Ovary (tissue), 9 donors: ENCODE data around the gene FREM3. TPM values are rescaled to one million over a fixed set of nuclear protein-coding genes. Genes with fewer than 3 reads are reported as not detected.

Source experiments
- DNase-seq, 5 donors: peaks; one replicate each; pipeline ENCODE4 v3.0.0-alpha.2; 2019 to 2020
- H3K27ac ChIP-seq, 2 donors: fragments of 200-600 bp; one replicate each; pipeline versions ENCODE4 v1.5.1 to v1.8.0; 2019 to 2022
- H3K27me3 ChIP-seq: fragments of 200-600 bp; one replicate; pipeline ENCODE4 v1.8.0; 2022
- H3K36me3 ChIP-seq: fragments of 200-600 bp; sonication (generic); one replicate; pipeline ENCODE4 v1.5.1; 2019
- H3K4me1 ChIP-seq: one replicate; pipeline ENCODE4 v1.8.1; 2013; ENCODE audit warnings: mild to moderate bottlenecking, moderate library complexity; ENCODE audit not compliant: insufficient read depth
- H3K4me3 ChIP-seq: fragments of 200-600 bp; sonication (generic); one replicate; pipeline ENCODE4 v1.5.1; 2017
- H3K9me3 ChIP-seq, 2 donors: fragments of 200-600 bp in 1 of 2; sonication (generic) in 1 of 2; one replicate each; pipeline versions ENCODE4 v1.5.1 to v1.8.1; 2013 to 2019; ENCODE audit warnings: mild to moderate bottlenecking in 1 of 2, moderate library complexity in 1 of 2
- EP300 ChIP-seq: sonication (generic); formaldehyde crosslinking; IDR thresholded peaks from one replicate; pipeline ENCODE4 v1.6.1; 2017; ENCODE audit warnings: antibody characterized with exemption
- POLR2A ChIP-seq: fragments of 450-650 bp; IDR thresholded peaks from one replicate; pipeline ENCODE4 v1.6.1; 2017; ENCODE audit warnings: antibody characterized with exemption, mild to moderate bottlenecking, moderate library complexity
- WGBS, 3 donors: extraction: QIAGEN DNeasy Blood & Tissue Kit in 1 of 3; methylation state at CpG; one replicate each; pipeline versions ENCODE4 v1.1.5 to v1.1.7; 2013 to 2017; 5-methylcytosine and 5-hydroxymethylcytosine counted together
- intact Hi-C, 4 donors: fragments of 100-400 bp; cut with DNase I; formaldehyde crosslinking; loops; one replicate each; pipeline versions ENCODE4 v1.11.0 to v1.15.1; 2022 to 2023
- polyA plus RNA-seq, 2 donors: library from polyadenylated mRNA; stranded (reverse); fragments of 200-250 nt in 1 of 2; fragments of 350-450 nt in 1 of 2; fragmentation: Illumina TruSeq in 1 of 2; extraction: RNeasy Lipid Tissue Mini Kit (QIAGEN cat#74804) in 1 of 2; gene quantifications; one replicate each; pipeline ENCODE4 v1.2.3, GENCODE V29; 2013 to 2014
- total RNA-seq, 7 donors: library from RNA; depleted of rRNA in 2 of 7; stranded (reverse); fragments of >200 nt in 2 of 7; fragmentation: NEBNext Ultra II Directional in 3 of 7; extraction: Animal tissue kit (Norgen Biotek cat#: 25700) in 3 of 7; gene quantifications; one replicate each; pipeline versions ENCODE4 v1.1.0 to v1.2.4, GENCODE V29; 2016 to 2023
- TF ChIP-seq, protein P1 (sequence below), 3 donors: fragments of 450-650 bp in 2 of 3; fragments of 200-600 bp in 1 of 3; IDR thresholded peaks; one replicate each; pipeline versions ENCODE4 v1.5.1 to v1.8.0; 2016 to 2022; ENCODE audit warnings: antibody characterized with exemption in 3 of 3, mild to moderate bottlenecking in 1 of 3
- donor health status: DM: no; HTN: no; CAD: no; lungs with moderate emphysema.
- donor health status: DM: no; HTN: no; CAD: no.
- donor health status: Bipolar disorder and iron deficiency.
- donor health status: DM: yes; HTN: yes; CAD: no.
- donor health status: DM: no; HTN: no; CAD: no.
- donor health status: DM: yes; HTN: yes; CAD: no.

FREM3 gene
- total and polyA plus RNA-seq, 9 donors = 0.02 to 0.08 TPM; not detected in 7

- no peaks in the 10 kb centered on the region for H3K36me3 ChIP-seq
- H3K27ac ChIP-seq = no peak overlapping the region
- no peak overlapping the region for H3K4me3 ChIP-seq
- no peak for TF ChIP-seq POLR2A
- TF ChIP-seq, protein P1, sequence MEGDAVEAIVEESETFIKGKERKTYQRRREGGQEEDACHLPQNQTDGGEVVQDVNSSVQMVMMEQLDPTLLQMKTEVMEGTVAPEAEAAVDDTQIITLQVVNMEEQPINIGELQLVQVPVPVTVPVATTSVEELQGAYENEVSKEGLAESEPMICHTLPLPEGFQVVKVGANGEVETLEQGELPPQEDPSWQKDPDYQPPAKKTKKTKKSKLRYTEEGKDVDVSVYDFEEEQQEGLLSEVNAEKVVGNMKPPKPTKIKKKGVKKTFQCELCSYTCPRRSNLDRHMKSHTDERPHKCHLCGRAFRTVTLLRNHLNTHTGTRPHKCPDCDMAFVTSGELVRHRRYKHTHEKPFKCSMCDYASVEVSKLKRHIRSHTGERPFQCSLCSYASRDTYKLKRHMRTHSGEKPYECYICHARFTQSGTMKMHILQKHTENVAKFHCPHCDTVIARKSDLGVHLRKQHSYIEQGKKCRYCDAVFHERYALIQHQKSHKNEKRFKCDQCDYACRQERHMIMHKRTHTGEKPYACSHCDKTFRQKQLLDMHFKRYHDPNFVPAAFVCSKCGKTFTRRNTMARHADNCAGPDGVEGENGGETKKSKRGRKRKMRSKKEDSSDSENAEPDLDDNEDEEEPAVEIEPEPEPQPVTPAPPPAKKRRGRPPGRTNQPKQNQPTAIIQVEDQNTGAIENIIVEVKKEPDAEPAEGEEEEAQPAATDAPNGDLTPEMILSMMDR (IDR thresholded peaks at IDR 0.05) = no peak
- no peak for TF ChIP-seq EP300
- no peaks in the 10 kb centered on the region for H3K27me3 ChIP-seq
- 83 to 90% (median 85%) methylated on average over 5 of the region's 5 CpGs for WGBS, 3 donors
- intact Hi-C loops = no loop called here
- peaks cover 4% of the 10 kb centered on the region for H3K4me1 ChIP-seq
- no peaks in the 10 kb centered on the region for H3K9me3 ChIP-seq
- no peak for DNase-seq
These were observed 144.8 kb downstream of the FREM3 start for GRCh38 chr4:143555676-143556075.

DNA sequence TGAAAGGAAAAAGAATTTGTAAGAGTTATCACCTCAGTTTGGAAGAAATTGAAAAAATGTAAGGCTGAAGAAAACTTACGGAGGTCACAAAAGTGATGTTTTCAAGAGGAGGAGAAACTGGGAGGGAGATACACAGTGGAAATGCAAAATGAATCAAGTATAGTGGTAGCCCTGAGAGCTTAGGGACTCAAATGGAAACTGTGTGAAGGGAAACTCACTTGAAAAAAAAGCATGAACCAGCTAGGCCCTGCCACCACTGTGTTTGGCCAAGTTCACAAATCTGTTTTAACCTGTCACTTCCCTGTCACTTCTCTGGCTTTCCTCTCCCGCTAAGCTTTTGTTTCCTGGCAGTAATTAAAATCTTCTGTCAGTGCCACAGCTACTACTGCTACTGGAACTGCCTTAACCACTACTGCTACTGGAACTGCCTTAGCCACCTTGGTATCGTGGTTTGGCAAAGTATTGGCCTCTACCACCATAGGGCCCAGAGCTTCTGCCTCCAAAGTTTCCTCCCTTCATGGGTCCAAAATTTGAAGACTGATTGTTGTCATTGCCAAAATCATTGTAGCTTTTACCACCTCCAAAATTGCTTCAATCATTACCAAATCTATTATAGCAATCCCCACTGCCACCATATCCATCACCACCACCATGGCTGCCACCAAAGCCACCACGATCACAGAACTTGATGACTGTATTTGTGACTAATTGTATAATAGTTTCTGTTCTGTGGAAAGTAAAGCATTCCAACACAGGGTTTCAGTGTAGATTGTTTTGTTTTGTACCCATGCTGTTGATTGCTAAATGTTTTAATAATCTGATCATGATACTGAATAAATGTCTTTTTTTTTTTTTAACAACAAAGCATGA is 145.5 kb downstream of the FREM3 start:
- Histone ChIP-seq H3K4me3 (no peak overlapping the region), H3K27me3 (no peaks in the 10 kb centered on the region), H3K27ac (no peak overlapping the region), H3K9me3 (no peaks in the 10 kb centered on the region), H3K4me1 (peaks cover 4% of the 10 kb centered on the region), H3K36me3 (no peaks in the 10 kb centered on the region)
- TF ChIP-seq, protein P1 (IDR thresholded peaks at IDR 0.05) = no peak
- TF ChIP-seq EP300 (no peak), POLR2A (no peak)
- DNase-seq = no peak
- 70 to 71% (median 71%) methylated on average over 4 of the region's 4 CpGs for WGBS, 3 donors
- intact Hi-C loops = no loop called here

DNA sequence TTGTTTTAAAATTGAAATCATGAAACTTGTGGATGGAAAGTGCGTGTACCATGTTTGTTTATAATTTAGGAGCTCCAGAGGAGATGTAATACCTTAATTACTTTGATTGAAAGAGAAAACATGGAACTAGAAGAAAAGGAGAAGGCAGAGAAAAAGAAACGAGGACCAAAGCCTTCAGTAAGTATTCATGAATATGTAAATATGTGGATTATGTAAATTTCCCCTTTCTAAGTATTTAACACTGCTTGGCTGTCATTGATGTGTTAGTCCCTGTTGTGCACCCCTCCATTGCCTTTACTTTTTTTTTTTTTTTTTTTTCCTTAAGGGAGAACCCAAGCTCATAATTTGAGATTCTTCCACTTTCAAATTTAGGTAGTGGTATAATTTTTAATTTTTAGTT is 150.5 kb downstream of the FREM3 start:
- no peaks in the 10 kb centered on the region for H3K4me1 ChIP-seq
- WGBS, 3 donors = 85 to 92% (median 91%) methylated on average over 2 of the region's 2 CpGs
- no peaks in the 10 kb centered on the region for H3K9me3 ChIP-seq
- TF ChIP-seq POLR2A = no peak
- TF ChIP-seq EP300 = no peak
- TF ChIP-seq, protein P1 (IDR thresholded peaks at IDR 0.05) = no peak
- no peak for DNase-seq
- H3K36me3 ChIP-seq = no peaks in the 10 kb centered on the region
- no peak overlapping the region for H3K4me3 ChIP-seq
- no peak overlapping the region for H3K27ac ChIP-seq
- no peaks in the 10 kb centered on the region for H3K27me3 ChIP-seq
- intact Hi-C loops = no loop called here

DNA sequence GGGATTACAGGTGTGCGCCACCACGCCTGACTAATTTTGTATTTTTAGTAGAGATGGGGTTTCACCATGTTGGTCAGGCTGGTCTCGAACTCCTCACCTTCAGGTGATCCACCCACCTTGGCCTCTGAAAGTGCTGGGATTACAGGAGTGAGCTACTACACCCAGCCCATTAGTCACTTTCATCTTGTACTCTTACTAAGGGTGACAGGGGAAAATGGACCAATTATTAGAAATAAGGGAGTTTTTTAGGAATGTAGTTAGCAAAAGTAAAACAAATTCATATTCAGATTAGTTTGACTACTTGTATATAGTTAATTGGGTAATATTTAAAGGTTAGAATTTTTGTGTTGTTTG is 160.8 kb downstream of the FREM3 start:
- H3K9me3 ChIP-seq = no peaks in the 10 kb centered on the region
- H3K4me3 ChIP-seq = no peak overlapping the region
- no peak for DNase-seq
- WGBS, 3 donors = 96 to 100% (median 99%) methylated on average over 3 of the region's 3 CpGs
- H3K36me3 ChIP-seq = no peaks in the 10 kb centered on the region
- no peaks in the 10 kb centered on the region for H3K4me1 ChIP-seq
- H3K27ac ChIP-seq = no peak overlapping the region
- no peaks in the 10 kb centered on the region for H3K27me3 ChIP-seq
- TF ChIP-seq POLR2A (no peak), EP300 (no peak)
- TF ChIP-seq, protein P1 (IDR thresholded peaks at IDR 0.05) = no peak
- intact Hi-C loops = no loop called here
